GM21367 (cell line): ENCODE data around the gene RNU6-9.
A peak's percentile ranks its signal among the peaks of the same experiment; 100 is the strongest.
"Not testable (repeated sequence)": the region's sequence is repeated elsewhere in the genome, so short reads cannot be mapped to it uniquely, and the experiment has no call there.

Source experiments
- ATAC-seq: cut with Tn5 transposase; IDR thresholded peaks from one replicate; pipeline ENCODE4 v1.9.1; 2021; ENCODE audit not compliant: unreplicated experiment

The RNU6-9 gene

DNA sequence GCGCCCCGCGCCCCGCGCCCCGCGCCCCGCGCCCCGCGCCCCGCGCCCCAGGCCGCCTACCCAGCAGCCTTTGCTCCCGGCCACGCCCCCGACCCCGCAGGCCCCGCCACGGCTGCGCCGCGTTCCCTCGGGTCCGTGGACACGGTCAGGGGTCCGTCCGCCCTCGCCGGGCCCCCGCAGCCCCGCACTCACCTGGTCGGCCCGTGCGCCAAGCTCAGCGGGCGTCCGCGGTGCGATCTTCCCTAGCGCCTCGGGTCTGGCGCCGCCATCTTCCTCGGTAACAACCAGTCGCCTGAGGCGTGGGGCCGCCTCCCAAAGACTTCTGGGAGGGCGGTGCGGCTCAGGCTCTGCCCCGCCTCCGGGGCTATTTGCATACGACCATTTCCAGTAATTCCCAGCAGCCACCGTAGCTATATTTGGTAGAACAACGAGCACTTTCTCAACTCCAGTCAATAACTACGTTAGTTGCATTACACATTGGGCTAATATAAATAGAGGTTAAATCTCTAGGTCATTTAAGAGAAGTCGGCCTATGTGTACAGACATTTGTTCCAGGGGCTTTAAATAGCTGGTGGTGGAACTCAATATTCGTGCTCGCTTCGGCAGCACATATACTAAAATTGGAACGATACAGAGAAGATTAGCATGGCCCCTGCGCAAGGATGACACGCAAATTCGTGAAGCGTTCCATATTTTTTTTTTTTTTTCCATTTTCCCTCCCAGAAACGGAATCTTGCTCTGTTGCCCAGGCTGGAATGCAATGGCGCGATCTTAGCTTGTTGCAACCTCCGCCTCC, at the start of gene RNU6-9, which contains the start of gene MED16:
TSS of gene RNU6-9 (plus strand) at position 591 of the 796 bp plus-strand sequence.
TSS of gene MED16 (minus strand) at position 294 of the 796 bp plus-strand sequence. CDS start 2,056 bp downstream, outside the sequence.
- peak; percentile 63 for ATAC-seq

DNA sequence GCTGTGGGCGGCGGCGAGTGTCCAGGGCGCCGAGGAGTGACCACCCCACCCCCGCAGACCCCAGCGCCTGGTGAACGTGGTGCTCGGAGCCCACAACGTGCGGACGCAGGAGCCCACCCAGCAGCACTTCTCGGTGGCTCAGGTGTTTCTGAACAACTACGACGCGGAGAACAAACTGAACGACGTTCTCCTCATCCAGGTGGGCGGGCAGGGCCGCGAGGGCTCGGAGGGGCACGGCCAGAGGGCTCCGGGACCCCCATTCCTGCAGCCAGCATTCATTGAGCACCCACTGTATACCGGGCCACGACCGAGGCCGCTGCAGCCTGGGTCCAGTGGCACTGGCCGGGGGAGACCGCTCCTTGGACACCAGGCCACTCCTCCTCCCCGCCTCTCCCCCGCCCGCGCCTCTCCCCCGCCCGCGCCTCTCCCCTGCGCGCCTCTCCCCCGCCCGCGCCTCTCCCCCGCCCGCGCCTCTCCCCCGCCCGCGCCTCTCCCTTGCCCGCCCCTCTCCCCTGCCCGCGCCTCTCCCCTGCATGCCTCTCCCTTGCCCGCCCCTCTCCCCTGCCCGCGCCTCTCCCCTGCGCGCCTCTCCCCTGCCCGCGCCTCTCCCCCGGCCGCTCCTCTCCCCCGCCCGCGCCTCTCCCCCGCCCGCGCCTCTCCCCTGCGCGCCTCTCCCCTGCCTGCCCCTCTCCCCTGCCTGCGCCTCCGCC, 49.3 kb upstream of the RNU6-9 start:
- ATAC-seq, result no peak

GRCh38 chr19:844546-844971, 48.7 kb upstream of the RNU6-9 start:
- ATAC-seq, result no peak

- no peak for ATAC-seq
These were observed 47.4 kb upstream of the RNU6-9 start for GRCh38 chr19:845707-846521.

- ATAC-seq, result no peak
These were observed 44.8 kb upstream of the RNU6-9 start for GRCh38 chr19:848386-848921.

GRCh38 chr19:849195-849594, 44.1 kb upstream of the RNU6-9 start:
- ATAC-seq, result not testable (repeated sequence)

GRCh38 chr19:850221-850978, 42.9 kb upstream of the RNU6-9 start:
- no peak for ATAC-seq

DNA sequence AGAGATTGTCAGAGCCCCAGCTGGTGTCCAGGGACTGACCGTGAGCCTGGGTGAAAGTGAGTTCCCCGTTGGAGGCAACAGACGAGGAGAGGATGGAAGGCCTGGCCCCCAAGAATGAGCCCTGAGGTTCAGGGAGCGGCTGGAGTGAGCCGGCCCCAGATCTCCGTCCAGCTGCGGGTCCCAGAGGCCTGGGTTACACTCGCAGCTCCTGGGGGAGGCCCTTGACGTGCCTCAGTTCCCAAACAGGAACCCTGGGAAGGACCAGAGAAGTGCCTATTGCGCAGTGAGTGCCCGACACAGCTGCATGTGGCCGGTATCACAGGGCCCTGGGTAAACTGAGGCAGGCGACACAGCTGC, 42.3 kb upstream of the RNU6-9 start:
- ATAC-seq, result no peak

GRCh38 chr19:852136-853013, 40.9 kb upstream of the RNU6-9 start, which contains the start of gene ELANE:
ELANE (plus strand) TSS chr19:852303; CDS start chr19:852329, 26 bp downstream.
- ATAC-seq, result no peak

- ATAC-seq, result no peak
These were observed 40.2 kb upstream of the RNU6-9 start for GRCh38 chr19:853014-853585.

DNA sequence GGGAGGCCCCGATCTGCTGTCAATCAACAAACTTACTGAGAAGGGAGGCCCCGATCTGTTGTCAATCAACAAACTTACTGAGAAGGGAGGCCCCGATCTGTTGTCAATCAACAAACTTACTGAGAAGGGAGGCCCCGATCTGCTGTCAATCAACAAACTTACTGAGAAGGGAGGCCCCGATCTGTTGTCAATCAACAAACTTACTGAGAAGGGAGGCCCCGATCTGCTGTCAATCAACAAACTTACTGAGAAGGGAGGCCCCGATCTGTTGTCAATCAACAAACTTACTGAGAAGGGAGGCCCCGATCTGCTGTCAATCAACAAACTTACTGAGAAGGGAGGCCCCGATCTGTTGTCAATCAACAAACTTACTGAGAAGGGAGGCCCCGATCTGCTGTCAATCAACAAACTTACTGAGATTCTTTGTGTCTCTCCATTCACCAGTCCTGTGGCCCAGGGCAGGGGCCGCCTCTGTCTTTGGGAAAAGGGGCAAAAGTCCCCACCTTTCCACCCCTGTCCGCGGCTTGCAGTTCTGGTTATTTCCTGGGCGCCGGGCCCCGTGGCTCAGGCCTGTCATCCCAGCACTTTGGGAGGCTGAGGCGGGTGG, 39.6 kb upstream of the RNU6-9 start:
- not testable (repeated sequence) for ATAC-seq

GRCh38 chr19:854549-854948, 38.7 kb upstream of the RNU6-9 start:
- no peak for ATAC-seq

GRCh38 chr19:855142-855541, 38.1 kb upstream of the RNU6-9 start:
- no peak for ATAC-seq

- no peak for ATAC-seq
These were observed 37.6 kb upstream of the RNU6-9 start for GRCh38 chr19:855566-856120.

DNA sequence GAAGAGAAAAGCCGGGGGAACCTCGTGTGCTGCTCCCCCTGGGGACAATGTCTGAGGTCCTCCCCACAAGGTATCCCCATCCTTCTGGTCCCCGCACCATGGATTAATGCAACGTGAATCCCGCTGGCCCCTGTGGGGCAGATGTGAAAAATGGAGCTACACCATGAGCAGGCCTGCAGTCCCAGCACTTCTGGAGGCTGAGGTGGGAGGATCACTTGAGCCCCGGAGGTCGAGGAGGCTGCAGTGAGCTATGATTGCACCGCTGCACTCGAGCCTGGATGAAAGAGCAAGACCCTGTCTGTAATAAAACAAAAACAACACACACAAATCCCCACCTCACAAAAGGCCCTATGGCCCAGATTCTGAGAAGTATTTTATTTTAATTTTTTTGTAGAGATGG, 35.0 kb upstream of the RNU6-9 start:
- ATAC-seq, result no peak

GRCh38 chr19:858868-859843, 34.1 kb upstream of the RNU6-9 start, which contains the start of gene CFD:
CFD (plus strand) TSS chr19:859664; CDS start chr19:859690, 26 bp downstream.
- ATAC-seq, result no peak
